Measurements from ENCODE around the gene SPAG17.

Gene SPAG17

GRCh38 chr1:118047650-118048224 is 137.3 kb downstream of the SPAG17 start:
- DNase-seq = no peak

GRCh38 chr1:118047006-118047649 is 137.9 kb downstream of the SPAG17 start:
- no peak for DNase-seq

DNA sequence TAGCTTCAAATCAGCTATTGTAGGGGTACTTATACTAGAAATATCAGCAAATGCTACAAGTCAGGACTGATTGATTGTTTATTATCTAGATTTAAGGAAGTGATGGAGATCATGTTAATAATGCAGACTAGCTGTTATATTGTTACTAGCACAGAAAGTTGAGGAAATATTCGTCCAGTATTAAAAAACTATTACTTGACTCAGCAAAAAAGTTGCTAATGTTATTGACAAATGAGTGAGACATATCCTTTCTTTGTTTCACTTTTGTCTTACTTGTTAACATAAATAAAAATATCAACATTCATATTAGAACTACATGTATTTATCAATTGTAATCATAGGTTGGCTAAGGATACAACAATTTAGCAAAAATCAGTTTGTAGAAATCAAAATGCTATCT is 141.4 kb downstream of the SPAG17 start:
- no peak for DNase-seq

DNA sequence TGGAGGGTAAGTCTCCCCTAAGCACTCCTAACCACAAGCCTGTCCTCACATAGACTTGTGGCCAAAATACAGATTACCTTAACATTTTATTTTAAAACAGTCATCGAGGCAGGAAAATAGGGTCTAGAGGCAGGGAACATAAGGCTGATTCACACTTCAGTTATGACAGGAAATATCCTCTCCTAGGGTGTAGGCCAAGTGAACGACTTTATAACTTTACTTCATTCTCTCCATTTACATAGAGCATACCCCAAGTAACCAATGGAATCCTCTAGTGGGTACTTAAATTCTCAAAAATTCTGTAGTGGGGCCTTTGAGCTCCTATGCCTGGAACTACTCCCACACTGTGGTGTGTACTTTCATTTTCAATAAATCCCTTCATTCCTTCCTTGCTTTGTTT is 142.5 kb downstream of the SPAG17 start:
- DNase-seq = no peak

DNA sequence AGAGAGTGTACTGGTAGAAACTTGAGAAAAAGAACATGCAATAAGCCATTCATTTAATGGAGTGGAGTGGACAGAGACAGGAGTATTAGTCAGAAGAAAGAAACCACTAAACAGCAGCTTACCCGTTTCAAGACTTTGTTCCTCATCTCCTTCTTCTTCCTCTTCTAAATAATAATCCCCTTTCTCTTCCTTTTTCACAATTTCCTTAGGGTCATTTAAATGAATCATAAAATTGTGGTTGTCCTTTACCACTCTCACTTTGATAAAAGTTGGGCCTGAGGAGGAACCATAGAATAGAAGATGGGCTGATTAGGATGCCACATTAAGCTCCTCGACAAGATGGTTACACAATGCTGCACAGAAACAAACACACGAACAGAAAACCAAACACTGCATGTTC is 145.9 kb downstream of the SPAG17 start:
- DNase-seq = peak; percentile 52 to 73

GRCh38 chr1:118032883-118033282 is 152.1 kb downstream of the SPAG17 start:
- no peak for DNase-seq

DNA sequence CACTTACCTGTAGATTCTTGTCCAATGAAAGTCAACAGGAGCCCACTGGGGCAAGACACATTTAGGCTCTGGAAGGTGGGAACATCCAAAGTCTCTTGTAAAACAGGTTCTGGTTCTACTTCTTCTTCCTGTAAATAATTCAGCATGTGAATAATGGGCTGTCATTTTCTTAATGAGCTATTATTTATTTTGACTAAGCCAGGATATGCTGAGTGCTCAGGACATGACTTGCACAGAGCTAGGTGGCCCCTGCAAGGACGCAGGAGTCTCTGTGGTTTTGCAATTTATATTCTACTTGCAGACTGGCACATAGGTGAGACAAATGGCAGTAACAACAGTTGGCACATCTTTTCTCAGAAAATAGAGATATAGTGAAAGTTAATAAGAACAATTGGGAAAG is 156.8 kb downstream of the SPAG17 start:
- no peak for DNase-seq

DNA sequence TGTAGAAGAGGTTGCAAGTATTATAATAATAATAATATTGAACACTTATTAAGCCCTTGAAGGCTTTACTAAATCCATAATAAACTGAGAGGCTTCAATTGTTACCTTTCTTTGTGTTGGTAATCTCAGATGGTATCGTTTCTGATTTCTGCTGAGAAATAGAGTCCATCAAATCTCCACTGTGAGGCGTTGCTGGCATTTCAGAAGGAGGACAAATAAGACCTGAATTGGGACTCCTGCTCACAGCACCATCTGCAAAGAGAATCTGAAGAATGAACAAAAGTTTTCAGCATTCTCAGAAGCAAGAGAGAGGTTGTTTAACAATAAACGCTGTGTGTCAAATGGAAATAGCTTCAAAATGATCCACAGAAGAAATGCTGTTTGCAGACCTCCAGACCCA is 161.8 kb downstream of the SPAG17 start:
- DNase-seq = no peak

DNA sequence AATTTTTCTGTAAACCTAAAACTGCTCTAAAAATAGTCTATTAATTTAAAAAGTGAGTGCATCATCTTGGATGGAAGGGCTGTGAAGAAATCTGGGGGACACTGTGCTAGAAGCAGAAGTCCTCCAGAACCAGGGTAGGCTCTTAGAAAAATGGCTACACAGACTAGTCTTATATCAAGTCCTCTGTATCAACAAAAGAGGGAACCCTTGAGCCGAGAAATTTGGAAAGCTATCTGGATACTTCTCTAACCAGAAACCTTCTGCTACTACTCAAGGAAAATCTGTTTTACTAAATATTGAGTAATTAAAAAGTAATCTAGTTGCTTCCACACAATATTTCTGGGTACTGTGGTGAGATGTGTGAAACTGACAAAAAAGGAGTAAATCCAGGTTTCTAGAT is 163.4 kb downstream of the SPAG17 start:
- DNase-seq = peak in 1 of 2 experiments; percentile 11

DNA sequence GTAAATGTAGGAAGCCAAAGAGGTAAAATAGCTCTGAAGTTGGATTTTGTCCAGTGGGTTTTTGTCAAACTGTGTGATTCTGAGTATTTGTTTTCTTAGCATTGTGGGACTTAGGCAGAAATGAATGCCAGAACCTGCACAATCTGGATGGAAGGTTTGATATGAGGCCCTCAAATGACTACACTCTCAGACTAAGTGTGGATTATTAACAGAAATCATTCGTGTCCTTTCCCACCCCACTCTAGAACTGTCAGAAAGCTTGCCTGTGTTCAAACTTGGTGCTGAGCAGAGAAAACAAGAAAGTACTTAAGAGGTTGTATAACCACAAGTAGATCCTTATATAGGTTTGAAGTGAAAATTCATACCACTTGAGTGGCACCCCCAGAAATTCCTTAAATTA is 167.0 kb downstream of the SPAG17 start:
- DNase-seq = no peak

DNA sequence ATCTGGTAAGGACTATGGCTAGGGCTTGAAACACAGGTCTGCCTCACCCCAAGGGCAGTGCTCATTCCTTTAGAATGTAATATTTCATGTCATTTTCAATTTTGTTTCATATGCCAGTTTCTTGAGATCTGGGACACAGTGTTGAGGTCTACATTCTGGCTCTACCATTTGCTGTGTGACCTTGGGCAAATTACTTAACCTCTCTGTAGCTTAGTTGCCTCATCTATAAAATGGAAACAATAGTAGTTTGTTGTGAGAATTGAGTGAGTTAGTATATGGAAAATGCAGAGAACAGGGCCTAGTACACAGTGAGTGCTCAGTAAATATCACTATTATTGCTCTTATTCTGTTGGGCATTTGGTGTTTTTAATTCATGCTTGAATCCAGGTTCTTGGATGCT is 171.1 kb downstream of the SPAG17 start:
- DNase-seq = no peak

GRCh38 chr1:118013336-118013735 is 171.7 kb downstream of the SPAG17 start:
- DNase-seq = no peak

DNA sequence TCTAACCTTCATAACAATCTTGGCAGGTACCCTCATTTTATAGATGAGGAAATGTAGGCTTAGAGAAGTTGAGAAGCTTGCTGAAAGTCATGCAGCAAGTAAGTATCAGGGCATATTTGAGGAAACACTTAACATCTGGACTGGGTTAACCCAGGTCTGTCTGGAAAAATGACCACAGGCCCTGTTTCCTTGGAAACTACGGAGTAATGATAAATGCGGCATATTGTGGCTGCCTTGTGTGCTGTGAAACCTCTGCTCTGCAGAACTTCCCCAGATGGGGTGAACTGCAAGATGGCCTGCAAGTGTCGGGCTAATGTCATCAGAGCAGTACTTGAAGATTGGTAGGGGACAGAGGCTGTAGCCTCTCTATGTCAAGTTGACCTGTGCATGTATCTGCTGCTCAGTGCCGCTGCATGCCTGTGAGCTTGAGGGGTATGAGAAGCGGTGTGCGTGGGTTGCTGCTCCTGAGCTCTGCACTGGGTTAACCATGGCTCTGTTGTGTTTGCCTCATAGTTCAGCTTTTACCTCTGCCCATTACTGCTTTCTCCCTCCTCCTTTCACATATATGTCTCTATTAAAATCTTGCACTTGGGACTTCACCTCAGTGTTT is 172.4 kb downstream of the SPAG17 start:
- DNase-seq = no peak

GRCh38 chr1:118008011-118008410 is 177.0 kb downstream of the SPAG17 start:
- DNase-seq = no peak

DNA sequence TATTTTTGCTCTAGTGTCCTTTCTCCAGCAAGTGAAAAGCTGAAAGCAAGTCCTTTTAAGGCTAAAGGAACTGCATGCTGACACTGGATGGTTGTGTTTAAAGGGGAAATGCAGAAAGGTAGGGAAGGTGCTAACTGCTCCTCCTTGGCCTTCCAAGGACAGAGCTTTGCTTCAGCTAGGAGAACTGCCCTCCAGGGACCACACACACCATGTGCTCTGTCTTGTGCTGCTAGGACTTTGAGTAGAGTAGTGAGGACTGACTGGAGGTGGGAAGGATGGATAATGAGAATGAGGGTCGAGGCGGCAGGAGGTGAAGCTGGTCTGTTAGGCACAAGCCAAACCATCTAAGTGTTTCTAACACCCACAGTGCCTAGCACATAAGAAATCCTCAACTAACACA is 177.6 kb downstream of the SPAG17 start:
- no peak for DNase-seq

- no peak for DNase-seq
Observed at GRCh38 chr1:118004312-118004711, 180.7 kb downstream of the SPAG17 start.

- no peak for DNase-seq
Observed at GRCh38 chr1:117985973-117986372, 199.1 kb downstream of the SPAG17 start.

DNA sequence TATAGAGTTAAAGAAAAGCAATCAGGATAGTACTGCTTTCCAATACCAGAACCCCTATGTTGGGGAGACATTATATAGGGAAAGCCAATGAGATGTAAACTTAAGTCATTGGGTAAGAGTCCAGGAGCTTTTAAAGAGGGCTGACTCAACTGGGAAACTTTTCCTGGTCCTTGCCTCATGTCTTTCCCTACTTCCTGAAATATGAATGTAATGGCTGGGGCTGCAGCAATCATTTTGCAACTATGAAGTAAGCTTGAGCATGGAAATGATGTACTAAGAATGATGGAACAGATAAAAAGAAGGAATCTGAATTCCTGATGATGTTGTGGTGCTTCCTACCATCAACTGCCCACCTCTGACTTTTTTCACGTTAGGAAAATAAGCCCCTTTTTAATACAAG is 199.8 kb downstream of the SPAG17 start:
- no peak for DNase-seq

DNA sequence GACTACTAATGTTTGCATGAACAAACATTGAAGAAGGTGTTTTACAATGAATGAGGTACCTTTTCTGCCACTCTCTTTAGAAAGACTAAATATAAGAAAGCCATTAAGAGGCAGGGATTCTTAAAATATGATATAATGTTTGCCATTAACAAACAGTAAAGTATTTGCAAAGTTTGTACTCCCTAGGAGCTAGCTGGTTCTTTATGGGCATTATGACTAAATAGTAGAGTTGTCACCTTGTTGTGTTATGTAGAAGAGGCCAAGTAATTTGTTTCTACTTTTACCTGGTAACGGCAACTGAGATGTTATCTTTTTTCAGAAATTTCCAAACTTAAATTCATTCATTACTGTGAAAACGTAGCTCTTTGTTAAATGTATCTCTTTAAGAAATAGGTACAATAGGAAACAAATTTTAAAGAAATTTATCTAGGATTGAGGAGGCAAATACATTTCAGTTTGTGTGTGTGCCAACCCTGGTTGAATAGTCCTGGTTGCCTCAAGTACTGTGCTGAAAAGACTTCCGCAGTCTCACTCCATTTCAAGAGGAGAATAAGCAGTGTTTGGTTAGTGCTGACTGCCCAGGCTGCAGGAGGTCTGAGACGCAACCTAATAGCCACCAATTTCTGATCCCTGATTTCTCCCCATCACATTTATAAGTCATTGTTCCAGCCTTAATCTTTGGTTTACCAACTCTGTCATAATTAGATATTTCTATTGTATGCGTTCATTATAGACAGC is 203.4 kb downstream of the SPAG17 start:
- no peak for DNase-seq

- DNase-seq = no peak
Observed at GRCh38 chr1:117976381-117976780, 208.6 kb downstream of the SPAG17 start.

GRCh38 chr1:117971777-117972176 is 213.3 kb downstream of the SPAG17 start:
- DNase-seq = no peak

- no peak for DNase-seq
Observed at GRCh38 chr1:117970252-117970651, 214.8 kb downstream of the SPAG17 start.

- DNase-seq = no peak
Observed at GRCh38 chr1:117967881-117968280, 217.1 kb downstream of the SPAG17 start.

GRCh38 chr1:117967477-117967876 is 217.6 kb downstream of the SPAG17 start:
- peak; percentile 42 to 63 for DNase-seq
